ENCODE measurements around the gene MYG1. TPM values are rescaled to one million over a fixed set of nuclear protein-coding genes. Genes with fewer than 3 reads are reported as not detected.

Gene MYG1
- total and polyA plus RNA-seq, 2 donors (not counting 3 experiments of a cell fraction or from before 2014, with no cell fraction given), result 65.5 to 65.8 TPM

- no peak overlapping the region for H3K27ac ChIP-seq (ENCODE audit: insufficient read depth, low read depth, low read length)
- no TSS peak for BruUV-seq (replicated peaks)
Observed at GRCh38 chr12:53325511-53326061, 26.1 kb downstream of the MYG1 start.

More at GRCh38 chr12:53325511-53326061, 26.1 kb downstream of the MYG1 start:
- H3K9me1 ChIP-seq (replicated peaks; ENCODE audit: control insufficient read depth, extremely low read depth, insufficient read depth, low read length), result no peaks in the 10 kb centered on the region
- H3K9ac ChIP-seq (replicated peaks; ENCODE audit: extremely low read depth, insufficient read depth, low read length), result peak overlapping the region; percentile 75
- peaks cover under 1% of the 10 kb centered on the region for H3K79me2 ChIP-seq (ENCODE audit: control insufficient read depth, insufficient read depth, low read length)
- peak overlapping the region; percentile 47 to 74 (median 56) for H3K4me3 ChIP-seq (replicated peaks in 1 of 3; ENCODE audit: insufficient read depth in 1 of 3, low read depth in 1 of 3, low read length in 3 of 3)
- ChIA-PET POLR2A (interaction anchor here (0.9 to 1.0 kb wide), 2 partner anchors 20 to 156 kb away, joined by 3 read pairs; no protein-coding TSS in a partner anchor), CTCF (interaction anchor here (0.6 to 13.2 kb wide), 9 partner anchors 10 to 183 kb away, joined by 3 to 225 read pairs (median 5); partner anchors contain the start of genes NPFF, SP1 and TARBP2)
- H4K20me1 ChIP-seq (replicated peaks; ENCODE audit: control insufficient read depth, extremely low read depth, insufficient read depth, low read length), result no peaks in the 10 kb centered on the region
- intact Hi-C loops (cut with micrococcal nuclease) (loop anchor here (1.0 to 2.0 kb wide), 2 partner anchors 53 to 96 kb away; no protein-coding TSS in a partner anchor), dilution Hi-C loops (cut with MboI; ENCODE audit: extremely low pct_ligation_motif_present, low sequenced_read_pairs) (no loop called here)
- DNase-seq (ENCODE audit: low read depth, low spot score), result peak; percentile 20
- peak overlapping the region; percentile 39 for H3K4me2 ChIP-seq (ENCODE audit: insufficient read depth, low read length)
- H2AFZ ChIP-seq (ENCODE audit: low read depth, low read length), result peak overlapping the region; percentile 83
- TF ChIP-seq CTCF (IDR thresholded peaks at IDR 0.05; ENCODE audit: extremely low read depth in 1 of 2, insufficient read depth in 1 of 2, low read depth in 1 of 2, low read length in 2 of 2), result no peak
- TF ChIP-seq FOS (IDR thresholded peaks at IDR 0.05; ENCODE audit: borderline replicate concordance, insufficient read depth, low read length), result no peak
- no peak for TF ChIP-seq MAX (IDR thresholded peaks at IDR 0.05; ENCODE audit: insufficient read depth, insufficient read length)
- no peak for TF ChIP-seq GATA2 (IDR thresholded peaks at IDR 0.05; ENCODE audit: insufficient read depth, insufficient read length, low read depth, low read length)
- no peak for TF ChIP-seq POLR2A (IDR thresholded peaks at IDR 0.05; ENCODE audit: low read depth, low read length)
- TF ChIP-seq MYC (IDR thresholded peaks at IDR 0.05; ENCODE audit: low read depth, low read length), result no peak
- TF ChIP-seq POLR2AphosphoS5 (IDR thresholded peaks at IDR 0.05; ENCODE audit: insufficient read depth, low read depth, low read length), result no peak
- no peak for TF ChIP-seq EZH2 (IDR thresholded peaks at IDR 0.05; ENCODE audit: borderline replicate concordance, low read depth, low read length, severe bottlenecking)
- no peak for TF ChIP-seq JUN (IDR thresholded peaks at IDR 0.05; ENCODE audit: borderline replicate concordance, insufficient read depth, insufficient read length, low read depth)
- H3K4me1 ChIP-seq (ENCODE audit: control insufficient read depth, extremely low read depth, insufficient read depth, low read length), result peaks cover 18% of the 10 kb centered on the region
- peaks cover 0 to 1% of the 10 kb centered on the region in 2 experiments for H3K27me3 ChIP-seq (ENCODE audit: control insufficient read depth in 2 of 2, insufficient read depth in 2 of 2, low read length in 2 of 2)
- no peaks in the 10 kb centered on the region for H3K9me3 ChIP-seq (replicated peaks; ENCODE audit: control insufficient read depth, insufficient read depth, low read length)
- no peaks in the 10 kb centered on the region for H3K36me3 ChIP-seq (ENCODE audit: control insufficient read depth in 2 of 2, extremely low read depth in 1 of 2, insufficient read depth in 2 of 2, low read length in 2 of 2)
- FAIRE-seq, result no peak

Measured in endothelial cell of umbilical vein (primary cell).